Testis (tissue), 3 donors: Measurements from ENCODE around the gene FBXL14. TPM values are rescaled to one million over a fixed set of nuclear protein-coding genes. Genes with fewer than 3 reads are reported as not detected.

Experiments
- DNase-seq: peaks from one replicate; pipeline ENCODE4 v3.0.0-alpha.2; 2019
- H3K27ac ChIP-seq, 2 donors: fragments of 200-600 bp; sonication (generic); one replicate each; pipeline ENCODE4 v1.5.1; 2019
- H3K27me3 ChIP-seq: fragments of 200-600 bp; sonication (generic); one replicate; pipeline ENCODE4 v1.5.1; 2019
- H3K36me3 ChIP-seq: fragments of 200-600 bp; sonication (generic); one replicate; pipeline ENCODE4 v1.5.1; 2017; ENCODE audit warnings: low read depth; ENCODE audit errors: missing control alignments
- H3K4me1 ChIP-seq: fragments of 200-600 bp; sonication (generic); one replicate; pipeline ENCODE4 v1.5.1; 2019
- H3K4me3 ChIP-seq, 2 donors: fragments of 200-600 bp; sonication (generic); one replicate each; pipeline ENCODE4 v1.5.1; 2017 to 2019
- H3K9me3 ChIP-seq: fragments of 200-600 bp; sonication (generic); one replicate; pipeline ENCODE4 v1.5.1; 2017
- POLR2A ChIP-seq: fragments of 450-650 bp; IDR thresholded peaks from one replicate; pipeline ENCODE4 v1.6.1; 2017; ENCODE audit warnings: antibody characterized with exemption, mild to moderate bottlenecking, moderate library complexity
- WGBS, 2 donors: methylation state at CpG; one replicate each; pipeline ENCODE4 v1.1.5; 2018; 5-methylcytosine and 5-hydroxymethylcytosine counted together
- intact Hi-C: fragments of 100-400 bp; cut with DNase I; formaldehyde crosslinking; loops from one replicate; pipeline ENCODE4 v1.15.1; 2023; ENCODE audit warnings: low total_unique reads
- polyA plus RNA-seq: library from polyadenylated mRNA; stranded (reverse); fragments of 350-450 nt; fragmentation: Illumina TruSeq; extraction: RNeasy Lipid Tissue Mini Kit (QIAGEN cat#74804); gene quantifications from one replicate; pipeline ENCODE4 v1.2.3, GENCODE V29; 2014; ENCODE audit warnings: low read depth, low replicate concordance; ENCODE audit not compliant: insufficient read depth
- total RNA-seq, 2 donors: library from RNA; depleted of rRNA; stranded (reverse); fragments of >200 nt; gene quantifications; one replicate each; pipeline ENCODE4 v1.2.3, GENCODE V29; 2016
- TF ChIP-seq, protein P1 (sequence below), 3 experiments: fragments of 450-650 bp in 2 of 3; fragments of 200-600 bp in 1 of 3; sonication (generic) in 1 of 3; IDR thresholded peaks; one replicate each; pipeline ENCODE4 v1.5.1; 2016 to 2019; ENCODE audit warnings: antibody characterized with exemption in 3 of 3, mild to moderate bottlenecking in 2 of 3, moderate library complexity in 1 of 3

FBXL14 gene
- total and polyA plus RNA-seq, 3 donors from 2014 or later: 39.5 to 50.2 (median 45.8) TPM

DNA sequence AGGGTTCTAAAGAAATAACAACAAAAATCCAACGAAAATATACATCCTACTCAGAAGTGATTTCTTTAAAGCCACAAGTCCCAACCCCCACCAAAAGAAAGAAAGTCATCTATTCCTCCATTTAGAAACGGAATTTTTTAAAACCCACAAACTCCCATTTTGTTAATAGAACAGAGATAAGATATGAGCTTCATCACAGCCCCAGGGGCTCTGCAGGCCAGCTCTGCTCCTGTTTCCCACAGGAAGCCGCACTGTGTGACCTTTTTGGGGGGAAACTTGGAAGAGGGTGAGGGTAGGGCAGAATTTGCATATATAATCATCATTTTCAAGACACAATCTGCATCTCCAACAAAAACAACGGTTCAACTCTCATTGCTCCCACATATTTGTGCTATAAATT lies 2.8 kb downstream of the FBXL14 start:
- Histone ChIP-seq H3K27me3 (no peaks in the 10 kb centered on the region), H3K4me1 (peaks cover 31% of the 10 kb centered on the region), H3K27ac (peak overlapping the region; percentile 4 to 5), H3K9me3 (no peaks in the 10 kb centered on the region), H3K4me3 (peak overlapping the region; percentile 2 to 83), H3K36me3 (no peaks in the 10 kb centered on the region)
- intact Hi-C loops: no loop called here
- DNase-seq: no peak
- 13 to 14% methylated on average over 4 of the region's 4 CpGs for WGBS, 2 donors
- no peak for TF ChIP-seq POLR2A
- TF ChIP-seq, protein P1, sequence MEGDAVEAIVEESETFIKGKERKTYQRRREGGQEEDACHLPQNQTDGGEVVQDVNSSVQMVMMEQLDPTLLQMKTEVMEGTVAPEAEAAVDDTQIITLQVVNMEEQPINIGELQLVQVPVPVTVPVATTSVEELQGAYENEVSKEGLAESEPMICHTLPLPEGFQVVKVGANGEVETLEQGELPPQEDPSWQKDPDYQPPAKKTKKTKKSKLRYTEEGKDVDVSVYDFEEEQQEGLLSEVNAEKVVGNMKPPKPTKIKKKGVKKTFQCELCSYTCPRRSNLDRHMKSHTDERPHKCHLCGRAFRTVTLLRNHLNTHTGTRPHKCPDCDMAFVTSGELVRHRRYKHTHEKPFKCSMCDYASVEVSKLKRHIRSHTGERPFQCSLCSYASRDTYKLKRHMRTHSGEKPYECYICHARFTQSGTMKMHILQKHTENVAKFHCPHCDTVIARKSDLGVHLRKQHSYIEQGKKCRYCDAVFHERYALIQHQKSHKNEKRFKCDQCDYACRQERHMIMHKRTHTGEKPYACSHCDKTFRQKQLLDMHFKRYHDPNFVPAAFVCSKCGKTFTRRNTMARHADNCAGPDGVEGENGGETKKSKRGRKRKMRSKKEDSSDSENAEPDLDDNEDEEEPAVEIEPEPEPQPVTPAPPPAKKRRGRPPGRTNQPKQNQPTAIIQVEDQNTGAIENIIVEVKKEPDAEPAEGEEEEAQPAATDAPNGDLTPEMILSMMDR (IDR thresholded peaks at IDR 0.05): no peak

DNA sequence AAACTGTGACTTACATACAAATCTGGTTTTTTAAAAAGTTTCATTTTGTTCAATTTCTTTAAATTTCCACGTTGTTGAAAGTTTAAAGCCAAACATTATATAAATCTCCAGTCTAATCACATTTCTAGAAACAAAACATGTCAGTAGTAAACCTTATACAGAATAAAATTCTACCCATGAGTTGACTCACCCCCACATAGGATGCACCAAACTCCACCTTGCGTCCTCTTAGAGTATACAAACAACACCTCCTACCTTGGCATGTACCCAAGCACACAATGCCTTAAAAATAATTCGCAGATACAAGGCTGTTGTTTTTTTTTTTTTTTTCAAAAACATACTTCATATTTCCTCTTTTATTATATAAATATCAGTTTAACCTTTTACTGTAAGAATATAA lies 3.3 kb downstream of the FBXL14 start:
- Histone ChIP-seq H3K9me3 (no peaks in the 10 kb centered on the region), H3K27me3 (no peaks in the 10 kb centered on the region), H3K27ac (no peak overlapping the region), H3K4me3 (peak overlapping the region in 1 of 2 donors; percentile 83), H3K4me1 (peaks cover 31% of the 10 kb centered on the region), H3K36me3 (no peaks in the 10 kb centered on the region)
- WGBS, 2 donors: 8 to 11% methylated on average over 3 of the region's 3 CpGs
- TF ChIP-seq, protein P1 (IDR thresholded peaks at IDR 0.05): no peak
- no peak for TF ChIP-seq POLR2A
- intact Hi-C loops: no loop called here
- no peak for DNase-seq

DNA sequence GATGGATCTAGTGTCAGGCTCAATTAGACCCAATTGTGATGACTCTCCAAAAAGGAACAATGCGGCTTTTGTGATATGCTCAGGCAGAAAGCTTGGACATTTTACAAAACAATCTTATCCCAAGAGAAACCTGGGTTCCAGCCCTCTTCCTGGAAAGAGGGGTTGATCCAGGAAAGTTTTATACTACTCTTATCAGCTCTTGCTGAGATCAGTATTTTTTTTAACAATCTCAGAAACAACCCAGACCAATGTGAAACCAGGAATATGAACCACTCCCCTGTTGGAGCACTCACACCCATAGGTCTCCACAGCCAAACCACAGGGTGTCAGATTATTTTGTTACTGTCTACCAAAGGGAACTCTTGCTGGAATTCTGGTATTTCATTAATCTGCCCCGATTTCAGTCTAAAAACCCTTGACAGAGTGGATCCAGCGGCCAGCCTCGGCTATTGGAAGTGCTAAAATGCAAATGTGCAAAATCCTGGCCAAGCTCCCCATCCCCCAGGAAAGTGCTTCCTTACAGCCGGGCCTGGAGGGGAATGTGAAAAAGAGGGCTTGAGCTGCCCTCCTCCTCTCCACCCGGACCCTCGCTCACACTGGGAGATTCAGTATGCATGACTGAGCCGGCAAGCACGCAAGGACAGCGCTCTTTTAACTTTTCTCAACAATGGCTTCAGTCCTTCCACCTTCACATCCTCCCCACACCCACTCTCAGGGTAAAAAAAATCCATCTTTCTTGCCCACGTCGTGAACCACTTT lies 4.0 kb downstream of the FBXL14 start:
- no peaks in the 10 kb centered on the region for H3K9me3 ChIP-seq
- H3K4me1 ChIP-seq: peaks cover 31% of the 10 kb centered on the region
- TF ChIP-seq, protein P1 (IDR thresholded peaks at IDR 0.05): no peak
- TF ChIP-seq POLR2A: no peak
- DNase-seq: peak; percentile 60
- peak overlapping the region in 1 of 2 donors; percentile 64 for H3K27ac ChIP-seq
- no peaks in the 10 kb centered on the region for H3K27me3 ChIP-seq
- intact Hi-C loops: no loop called here
- no peak overlapping the region for H3K4me3 ChIP-seq
- no peaks in the 10 kb centered on the region for H3K36me3 ChIP-seq
- WGBS, 2 donors: 19 to 27% methylated on average over 12 of the region's 12 CpGs

DNA sequence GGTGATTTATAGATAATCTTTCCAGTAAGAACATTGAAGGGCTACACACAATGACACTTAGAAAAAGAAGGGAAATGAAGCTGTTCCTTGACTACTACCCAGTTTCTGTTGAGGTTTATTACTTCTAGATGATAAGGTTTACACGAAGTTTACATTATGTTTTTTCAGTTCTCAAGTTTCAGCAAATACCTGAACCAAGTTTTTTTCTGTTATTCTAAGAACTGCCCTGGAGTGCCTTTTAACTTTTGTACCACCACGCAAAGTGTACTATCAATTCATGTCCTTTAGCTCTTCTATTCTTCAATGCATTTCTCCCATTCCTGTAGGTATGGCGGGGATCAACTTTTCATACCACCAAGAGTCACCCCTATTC lies 5.8 kb downstream of the FBXL14 start:
- TF ChIP-seq, protein P1 (IDR thresholded peaks at IDR 0.05): no peak
- no peak for TF ChIP-seq POLR2A
- intact Hi-C loops: loop anchor here (10.0 kb wide), 1 partner anchor 474 kb away; no protein-coding TSS in a partner anchor
- Histone ChIP-seq H3K27me3 (no peaks in the 10 kb centered on the region), H3K27ac (no peak overlapping the region), H3K4me3 (no peak overlapping the region), H3K9me3 (no peaks in the 10 kb centered on the region), H3K36me3 (no peaks in the 10 kb centered on the region), H3K4me1 (peaks cover 28% of the 10 kb centered on the region)
- 78 to 85% methylated on average over 3 of the region's 3 CpGs for WGBS, 2 donors
- DNase-seq: no peak
